Esophagus squamous epithelium (tissue), 4 donors: ENCODE data around the gene ALX4.

Source experiments
- POLR2A ChIP-seq, 4 donors: fragments of 450-650 bp; IDR thresholded peaks; one replicate each; pipeline ENCODE4 v1.6.1; 2017; ENCODE audit warnings: antibody characterized with exemption in 4 of 4, mild to moderate bottlenecking in 4 of 4, moderate library complexity in 3 of 4
- TF ChIP-seq, protein P1 (sequence below), 6 experiments: fragments of 450-650 bp in 4 of 6; fragments of 200-600 bp in 2 of 6; sonication (generic) in 2 of 6; IDR thresholded peaks; one replicate each; pipeline ENCODE4 v1.5.1; 2016 to 2019; ENCODE audit warnings: antibody characterized with exemption in 6 of 6, mild to moderate bottlenecking in 4 of 6, moderate library complexity in 4 of 6

DNA sequence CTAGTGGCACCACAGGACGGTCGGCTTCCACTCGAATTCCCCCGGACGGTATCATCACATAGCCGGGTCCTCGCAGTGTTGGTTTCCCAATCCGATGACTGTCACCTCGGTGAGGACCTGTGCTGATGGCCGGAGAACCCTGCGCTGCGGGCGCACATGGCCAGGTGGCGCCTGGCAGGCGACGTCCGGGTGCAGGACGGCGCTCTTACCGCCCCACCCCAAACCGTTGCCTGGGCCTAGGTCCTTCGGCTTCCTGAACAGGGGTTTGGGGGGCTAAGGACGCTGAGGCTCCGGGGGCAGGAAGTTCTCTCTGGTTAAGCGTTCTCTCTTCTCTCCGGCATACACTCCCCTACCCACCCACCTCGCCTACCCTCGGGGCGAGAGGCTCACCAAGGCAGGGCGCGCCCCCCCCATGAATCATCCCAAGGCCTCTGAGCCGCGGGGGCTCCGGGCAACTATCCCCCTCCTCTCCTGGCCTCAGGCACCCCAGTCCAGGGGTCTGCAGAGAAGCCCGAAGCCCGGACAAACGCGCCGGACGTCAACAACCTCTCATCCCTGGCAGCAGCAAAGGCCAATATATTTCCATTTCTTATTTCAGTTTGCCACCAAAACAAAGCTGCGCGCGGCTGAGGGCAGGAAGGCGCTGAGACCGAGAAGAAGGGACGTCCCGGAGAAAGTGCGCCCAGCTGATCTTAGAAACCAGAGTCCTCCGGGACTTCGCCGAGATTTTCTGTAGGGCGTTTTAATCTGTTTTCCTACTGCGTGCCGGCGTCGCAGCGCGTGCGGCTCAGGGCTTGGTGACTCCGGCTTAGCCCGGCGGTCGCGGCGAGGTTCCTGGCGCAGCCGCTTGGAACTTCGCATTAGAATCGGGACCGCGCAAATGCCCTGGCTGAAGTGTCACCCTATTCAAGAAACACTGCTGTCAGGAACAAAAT, 5.6 kb downstream of the ALX4 start:
- TF ChIP-seq, protein P1, sequence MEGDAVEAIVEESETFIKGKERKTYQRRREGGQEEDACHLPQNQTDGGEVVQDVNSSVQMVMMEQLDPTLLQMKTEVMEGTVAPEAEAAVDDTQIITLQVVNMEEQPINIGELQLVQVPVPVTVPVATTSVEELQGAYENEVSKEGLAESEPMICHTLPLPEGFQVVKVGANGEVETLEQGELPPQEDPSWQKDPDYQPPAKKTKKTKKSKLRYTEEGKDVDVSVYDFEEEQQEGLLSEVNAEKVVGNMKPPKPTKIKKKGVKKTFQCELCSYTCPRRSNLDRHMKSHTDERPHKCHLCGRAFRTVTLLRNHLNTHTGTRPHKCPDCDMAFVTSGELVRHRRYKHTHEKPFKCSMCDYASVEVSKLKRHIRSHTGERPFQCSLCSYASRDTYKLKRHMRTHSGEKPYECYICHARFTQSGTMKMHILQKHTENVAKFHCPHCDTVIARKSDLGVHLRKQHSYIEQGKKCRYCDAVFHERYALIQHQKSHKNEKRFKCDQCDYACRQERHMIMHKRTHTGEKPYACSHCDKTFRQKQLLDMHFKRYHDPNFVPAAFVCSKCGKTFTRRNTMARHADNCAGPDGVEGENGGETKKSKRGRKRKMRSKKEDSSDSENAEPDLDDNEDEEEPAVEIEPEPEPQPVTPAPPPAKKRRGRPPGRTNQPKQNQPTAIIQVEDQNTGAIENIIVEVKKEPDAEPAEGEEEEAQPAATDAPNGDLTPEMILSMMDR (IDR thresholded peaks at IDR 0.05): no peak
- no peak for TF ChIP-seq POLR2A (IDR thresholded peaks at IDR 0.05)
